ENCODE results near the gene POC1B.

POC1B gene

GRCh38 chr12:89525824-89526770 is at the start of gene POC1B:
TSS of gene POC1B (minus strand) at chr12:89526047. CDS start at chr12:89525895, 152 bp downstream.
- peak; percentile 84 to 89 for DNase-seq

- DNase-seq, result no peak
Observed at GRCh38 chr12:89575374-89575773, 49.5 kb upstream of the POC1B start.

- DNase-seq, result no peak
Observed at GRCh38 chr12:89574736-89575208, 48.9 kb upstream of the POC1B start.

GRCh38 chr12:89573051-89573810 is 47.4 kb upstream of the POC1B start:
- DNase-seq, result no peak

GRCh38 chr12:89571491-89572195 is 45.8 kb upstream of the POC1B start:
- no peak for DNase-seq

GRCh38 chr12:89568484-89568883 is 42.6 kb upstream of the POC1B start:
- no peak for DNase-seq

GRCh38 chr12:89567691-89568239 is 41.9 kb upstream of the POC1B start:
- no peak for DNase-seq

GRCh38 chr12:89566615-89567014 is 40.8 kb upstream of the POC1B start:
- DNase-seq, result no peak

GRCh38 chr12:89565002-89565401 is 39.2 kb upstream of the POC1B start:
- no peak for DNase-seq

GRCh38 chr12:89559753-89560152 is 33.9 kb upstream of the POC1B start:
- no peak for DNase-seq

- DNase-seq, result no peak
Observed at GRCh38 chr12:89556976-89557375, 31.1 kb upstream of the POC1B start.

- no peak for DNase-seq
Observed at GRCh38 chr12:89552376-89552775, 26.5 kb upstream of the POC1B start.

GRCh38 chr12:89551747-89552146 is 25.9 kb upstream of the POC1B start:
- no peak for DNase-seq

- DNase-seq, result no peak
Observed at GRCh38 chr12:89547101-89547500, 21.3 kb upstream of the POC1B start.

GRCh38 chr12:89546151-89546550 is 20.3 kb upstream of the POC1B start:
- DNase-seq, result no peak

GRCh38 chr12:89544681-89545184 is 18.9 kb upstream of the POC1B start:
- no peak for DNase-seq

- DNase-seq, result no peak
Observed at GRCh38 chr12:89544022-89544421, 18.2 kb upstream of the POC1B start.

GRCh38 chr12:89542912-89543592 is 17.2 kb upstream of the POC1B start:
- DNase-seq, result peak in 1 of 2 experiments; percentile 73

- DNase-seq, result no peak
Observed at GRCh38 chr12:89542236-89542635, 16.4 kb upstream of the POC1B start.

GRCh38 chr12:89540586-89540985 is 14.7 kb upstream of the POC1B start:
- no peak for DNase-seq

GRCh38 chr12:89539426-89540223 is 13.8 kb upstream of the POC1B start:
- DNase-seq, result no peak
